ENCODE measurements around the gene KCNK6. TPM values are rescaled to one million over a fixed set of nuclear protein-coding genes. Genes with fewer than 3 reads are reported as not detected.

The KCNK6 gene
- total and polyA plus RNA-seq, 2 donors (not counting 1 experiment from before 2014, with no cell fraction given): 3.4 to 3.7 TPM

GRCh38 chr19:38308006-38308766 is 11.5 kb upstream of the KCNK6 start:
- no peak for DNase-seq
- CTCF ChIA-PET: no interaction called here
- POLR2A ChIA-PET: no interaction called here
- Histone ChIP-seq H3K27me3 (replicated peaks in 1 of 4; ENCODE audit: control extremely low read depth in 1 of 4, control insufficient read depth in 3 of 4, insufficient read depth in 4 of 4, low read length in 3 of 4) (no peaks in the 10 kb centered on the region), H3K27ac (ENCODE audit: low read length in 2 of 2) (no peak overlapping the region), H3K4me2 (replicated peaks; ENCODE audit: low read depth, low read length, poor library complexity, severe bottlenecking) (no peak overlapping the region), H3K79me2 (ENCODE audit: control insufficient read depth, insufficient read depth, low read length) (no peaks in the 10 kb centered on the region), H3K4me3 (ENCODE audit: control extremely low read depth in 1 of 5, extremely low read depth in 1 of 5, insufficient read depth in 1 of 5, low read depth in 2 of 5, low read length in 4 of 5) (no peak overlapping the region), H3K4me1 (ENCODE audit: control insufficient read depth in 2 of 2, insufficient read depth in 2 of 2, low read length in 2 of 2) (peaks cover 0 to 5% of the 10 kb centered on the region in 2 donors), H3K9ac (ENCODE audit: low read length) (no peak overlapping the region), H4K20me1 (ENCODE audit: control insufficient read depth, insufficient read depth, low read length, poor library complexity, severe bottlenecking) (no peaks in the 10 kb centered on the region), H2AFZ (ENCODE audit: insufficient read depth, low read depth, low read length, poor library complexity, severe bottlenecking) (no peak overlapping the region), H3K9me3 (ENCODE audit: control extremely low read depth in 1 of 3, control insufficient read depth in 2 of 3, insufficient read depth in 1 of 3, low read length in 2 of 3) (peaks cover 0 to 6% (median 0%) of the 10 kb centered on the region in 3 donors), H3K36me3 (replicated peaks in 1 of 2; ENCODE audit: control extremely low read depth in 1 of 2, control insufficient read depth in 1 of 2, extremely low read depth in 1 of 2, insufficient read depth in 2 of 2, low read length in 1 of 2) (peaks cover 0 to 17% of the 10 kb centered on the region in 2 experiments)
- intact Hi-C loops (cut with micrococcal nuclease): no loop called here
- H3K9me3 Mint-ChIP-seq (ENCODE audit: insufficient read depth): no peaks in the 10 kb centered on the region
- no peak for ATAC-seq (ENCODE audit: low read depth)
- H3K4me3 Mint-ChIP-seq: no peak overlapping the region
- TF ChIP-seq EZH2 (IDR thresholded peaks at IDR 0.05; ENCODE audit: borderline replicate concordance, insufficient read depth, low read depth, low read length, poor library complexity, severe bottlenecking): no peak
- TF ChIP-seq, protein P1, sequence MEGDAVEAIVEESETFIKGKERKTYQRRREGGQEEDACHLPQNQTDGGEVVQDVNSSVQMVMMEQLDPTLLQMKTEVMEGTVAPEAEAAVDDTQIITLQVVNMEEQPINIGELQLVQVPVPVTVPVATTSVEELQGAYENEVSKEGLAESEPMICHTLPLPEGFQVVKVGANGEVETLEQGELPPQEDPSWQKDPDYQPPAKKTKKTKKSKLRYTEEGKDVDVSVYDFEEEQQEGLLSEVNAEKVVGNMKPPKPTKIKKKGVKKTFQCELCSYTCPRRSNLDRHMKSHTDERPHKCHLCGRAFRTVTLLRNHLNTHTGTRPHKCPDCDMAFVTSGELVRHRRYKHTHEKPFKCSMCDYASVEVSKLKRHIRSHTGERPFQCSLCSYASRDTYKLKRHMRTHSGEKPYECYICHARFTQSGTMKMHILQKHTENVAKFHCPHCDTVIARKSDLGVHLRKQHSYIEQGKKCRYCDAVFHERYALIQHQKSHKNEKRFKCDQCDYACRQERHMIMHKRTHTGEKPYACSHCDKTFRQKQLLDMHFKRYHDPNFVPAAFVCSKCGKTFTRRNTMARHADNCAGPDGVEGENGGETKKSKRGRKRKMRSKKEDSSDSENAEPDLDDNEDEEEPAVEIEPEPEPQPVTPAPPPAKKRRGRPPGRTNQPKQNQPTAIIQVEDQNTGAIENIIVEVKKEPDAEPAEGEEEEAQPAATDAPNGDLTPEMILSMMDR (IDR thresholded peaks at IDR 0.05): no peak
- 97% methylated on average over 11 of the region's 12 CpGs for WGBS (ENCODE audit: insufficient coverage)
- no peaks in the 10 kb centered on the region for H3K27me3 Mint-ChIP-seq
- H3K4me1 Mint-ChIP-seq: peaks cover 8% of the 10 kb centered on the region
- H3K27ac Mint-ChIP-seq: no peak overlapping the region

GRCh38 chr19:38308926-38309614 is 10.6 kb upstream of the KCNK6 start:
- Mint-ChIP-seq H3K9me3 (ENCODE audit: insufficient read depth) (no peaks in the 10 kb centered on the region), H3K27ac (no peak overlapping the region), H3K4me1 (peaks cover 14% of the 10 kb centered on the region), H3K4me3 (no peak overlapping the region), H3K27me3 (no peaks in the 10 kb centered on the region)
- peaks cover 0 to 17% of the 10 kb centered on the region in 2 experiments for H3K36me3 ChIP-seq (replicated peaks in 1 of 2; ENCODE audit: control extremely low read depth in 1 of 2, control insufficient read depth in 1 of 2, extremely low read depth in 1 of 2, insufficient read depth in 2 of 2, low read length in 1 of 2)
- ChIA-PET POLR2A (interaction anchor here (0.6 kb wide), 1 partner anchor 577 kb away, joined by 5 read pairs; no protein-coding TSS in a partner anchor), CTCF (no interaction called here)
- TF ChIP-seq, protein P1 (IDR thresholded peaks at IDR 0.05): no peak
- TF ChIP-seq EZH2 (IDR thresholded peaks at IDR 0.05; ENCODE audit: borderline replicate concordance, insufficient read depth, low read depth, low read length, poor library complexity, severe bottlenecking): no peak
- H3K79me2 ChIP-seq (ENCODE audit: control insufficient read depth, insufficient read depth, low read length): no peaks in the 10 kb centered on the region
- H3K4me1 ChIP-seq (ENCODE audit: control insufficient read depth in 2 of 2, insufficient read depth in 2 of 2, low read length in 2 of 2): peaks cover 0 to 5% of the 10 kb centered on the region in 2 donors
- no peak for ATAC-seq (ENCODE audit: low read depth)
- no peak overlapping the region for H3K27ac ChIP-seq (ENCODE audit: low read length in 2 of 2)
- no peak overlapping the region for H2AFZ ChIP-seq (ENCODE audit: insufficient read depth, low read depth, low read length, poor library complexity, severe bottlenecking)
- H3K9ac ChIP-seq (ENCODE audit: low read length): no peak overlapping the region
- H3K9me3 ChIP-seq (ENCODE audit: control extremely low read depth in 1 of 3, control insufficient read depth in 2 of 3, insufficient read depth in 1 of 3, low read length in 2 of 3): no peaks in the 10 kb centered on the region
- no peak overlapping the region for H3K4me2 ChIP-seq (replicated peaks; ENCODE audit: low read depth, low read length, poor library complexity, severe bottlenecking)
- H3K27me3 ChIP-seq (replicated peaks in 1 of 4; ENCODE audit: control extremely low read depth in 1 of 4, control insufficient read depth in 3 of 4, insufficient read depth in 4 of 4, low read length in 3 of 4): no peaks in the 10 kb centered on the region
- no peak for DNase-seq
- H3K4me3 ChIP-seq (ENCODE audit: control extremely low read depth in 1 of 5, extremely low read depth in 1 of 5, insufficient read depth in 1 of 5, low read depth in 2 of 5, low read length in 4 of 5): no peak overlapping the region
- H4K20me1 ChIP-seq (ENCODE audit: control insufficient read depth, insufficient read depth, low read length, poor library complexity, severe bottlenecking): no peaks in the 10 kb centered on the region
- 95% methylated on average over 17 of the region's 24 CpGs for WGBS (ENCODE audit: insufficient coverage)
- intact Hi-C loops (cut with micrococcal nuclease): no loop called here
